GM08714 (cell line): ENCODE data around the gene PPP1R12C.

Experiments used
- H3K4me3 ChIP-seq: fragments of 200-500 bp; sonication (Bioruptor generic); 2 replicates; pipeline ENCODE4 v1.5.1; 2014; ENCODE audit warnings: mild to moderate bottlenecking, low read length, inconsistent platforms
- ZNF274 ChIP-seq: IDR thresholded peaks from 2 replicates; pipeline ENCODE4 v1.6.1; 2012; ENCODE audit warnings: mild to moderate bottlenecking, low read depth, low read length

PPP1R12C gene

GRCh38 chr19:55083004-55083850 lies 34.2 kb downstream of the PPP1R12C start:
- TF ChIP-seq ZNF274 = no peak

GRCh38 chr19:55082020-55082851 lies 35.2 kb downstream of the PPP1R12C start:
- TF ChIP-seq ZNF274 = no peak
- H3K4me3 ChIP-seq = no peak overlapping the region; the same call in 1 of the 2 replicates

More at GRCh38 chr19:55083004-55083850, 34.2 kb downstream of the PPP1R12C start:
- H3K4me3 ChIP-seq = no peak overlapping the region

DNA sequence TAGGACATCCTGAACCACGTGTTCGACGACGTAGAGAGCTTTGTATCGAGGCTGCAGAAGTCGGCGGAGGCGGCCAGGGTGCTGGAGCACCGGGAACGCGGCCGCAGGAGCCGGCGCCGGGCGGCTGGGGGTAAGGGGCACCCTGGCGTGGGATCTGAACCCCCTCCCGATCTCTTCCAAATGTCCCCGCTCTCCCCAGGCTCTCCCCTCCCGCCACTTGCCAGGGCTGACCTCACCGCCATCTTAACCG lies 35.7 kb downstream of the PPP1R12C start:
- no peak for TF ChIP-seq ZNF274

GRCh38 chr19:55080968-55081769 lies 36.3 kb downstream of the PPP1R12C start:
- TF ChIP-seq ZNF274 = no peak
- H3K4me3 ChIP-seq = peak overlapping the region; percentile 65; the same call in 1 of the 2 replicates

More for the DNA sequence above, 35.7 kb downstream of the PPP1R12C start:
- no peak overlapping the region; the same call in 1 of the 2 replicates for H3K4me3 ChIP-seq

GRCh38 chr19:55080121-55080967 lies 37.1 kb downstream of the PPP1R12C start:
- peak overlapping the region; percentile 65; the same call in 1 of the 2 replicates for H3K4me3 ChIP-seq
- TF ChIP-seq ZNF274 = no peak

DNA sequence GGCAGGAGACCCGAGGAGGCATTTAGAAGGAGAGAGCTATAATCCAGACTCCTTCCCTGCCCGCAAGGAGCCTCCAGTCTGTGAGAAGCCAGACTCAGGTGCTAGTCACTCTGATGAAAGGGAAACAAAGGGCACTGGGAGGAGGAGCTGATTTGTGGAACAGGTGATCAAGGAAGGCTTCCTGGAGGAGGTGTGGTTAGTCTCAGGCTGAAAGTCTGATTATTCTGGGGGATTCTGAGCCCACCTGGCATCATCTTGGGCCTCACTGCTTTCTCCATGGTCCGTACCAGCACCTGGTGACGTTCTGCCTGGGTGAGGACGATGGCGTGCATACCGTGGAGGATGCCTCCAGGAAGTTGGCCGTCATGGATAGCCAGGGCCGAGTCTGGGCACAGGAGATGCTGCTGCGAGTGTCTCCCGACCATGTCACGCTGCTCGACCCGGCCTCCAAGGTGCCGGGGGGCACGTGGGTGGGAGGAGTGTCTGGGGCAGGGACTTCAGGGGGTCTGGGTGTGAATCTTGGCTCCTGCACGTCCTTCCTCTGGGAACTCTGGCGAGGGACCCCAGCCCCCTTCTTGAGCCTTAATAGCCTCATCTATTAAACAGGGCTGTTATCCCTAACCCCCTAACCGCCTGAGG lies 37.9 kb downstream of the PPP1R12C start:
- no peak for TF ChIP-seq ZNF274
- H3K4me3 ChIP-seq = no peak overlapping the region

- TF ChIP-seq ZNF274 = no peak
- H3K4me3 ChIP-seq = no peak overlapping the region
Measured at GRCh38 chr19:55078996-55079395, 38.4 kb downstream of the PPP1R12C start.

DNA sequence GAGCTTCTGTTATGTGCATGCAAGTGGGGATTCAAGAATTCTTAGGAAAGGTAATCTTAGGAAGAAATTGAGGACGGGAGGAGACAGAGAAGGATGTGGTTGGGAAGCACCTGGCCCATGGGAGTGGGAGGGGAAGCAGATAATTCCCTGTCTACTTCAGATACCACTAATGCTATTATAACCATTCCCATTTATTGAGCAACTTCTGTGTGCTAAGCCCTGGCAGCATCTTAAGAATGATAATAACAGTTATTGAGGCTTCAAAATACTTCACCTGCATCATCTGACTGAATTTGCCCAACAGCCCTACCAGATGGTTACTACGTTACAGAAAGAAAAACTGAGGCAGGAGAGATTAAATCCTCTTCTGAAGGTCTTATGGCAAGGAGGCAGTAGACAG lies 40.3 kb downstream of the PPP1R12C start:
- no peak for TF ChIP-seq ZNF274
- no peak overlapping the region for H3K4me3 ChIP-seq

DNA sequence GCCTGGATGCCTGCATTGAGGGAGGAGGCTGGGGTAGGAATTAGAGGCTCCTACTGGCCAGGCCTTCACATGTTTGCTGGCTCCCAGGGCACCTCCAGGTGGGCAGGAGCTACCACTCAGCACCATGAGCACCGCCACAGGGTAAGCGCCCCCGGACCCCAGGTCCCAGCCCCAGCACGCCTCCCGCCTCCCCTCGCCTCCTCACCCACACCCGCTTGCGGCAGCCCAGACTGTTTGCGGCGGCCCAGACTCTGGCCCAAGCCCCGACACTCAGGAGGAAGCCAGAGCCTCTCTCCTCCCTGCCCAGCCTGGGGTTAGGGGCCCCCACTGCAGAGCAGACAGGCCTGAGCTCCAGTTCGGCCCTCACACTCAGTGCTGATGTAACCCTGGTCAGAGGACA lies 41.1 kb downstream of the PPP1R12C start:
- no peak for TF ChIP-seq ZNF274
- no peak overlapping the region for H3K4me3 ChIP-seq

GRCh38 chr19:55075371-55075998 lies 42.0 kb downstream of the PPP1R12C start, which contains the start of gene EPS8L1:
Gene EPS8L1, plus strand, starts transcription at chr19:55075869. Its CDS starts 576 bp downstream, at chr19:55076445.
- H3K4me3 ChIP-seq = no peak within 1 kb of the TSS
- no peak for TF ChIP-seq ZNF274

DNA sequence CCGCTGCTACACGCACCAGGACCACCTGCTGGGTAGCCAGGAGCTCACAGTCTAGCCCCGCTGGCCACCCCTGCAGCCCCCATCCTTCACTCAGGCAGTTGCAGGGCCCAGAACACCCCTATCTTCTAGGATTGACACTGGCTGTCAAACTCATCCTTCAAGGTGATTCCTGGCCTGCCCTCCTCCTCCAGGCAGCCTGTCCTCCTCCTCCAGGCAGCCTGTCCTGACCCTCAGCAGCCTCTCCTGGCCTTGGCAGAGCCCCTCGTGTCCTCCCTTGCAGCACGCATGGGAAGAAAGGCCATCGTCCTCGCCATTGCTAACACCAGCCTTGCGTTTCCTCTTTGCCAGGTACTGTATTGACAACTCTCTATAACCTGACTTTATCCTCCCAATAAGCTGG lies 45.5 kb downstream of the PPP1R12C start:
- no peak for TF ChIP-seq ZNF274
- H3K4me3 ChIP-seq = no peak overlapping the region

- no peak overlapping the region for H3K4me3 ChIP-seq
- TF ChIP-seq ZNF274 = no peak
Measured at GRCh38 chr19:55071129-55071502, 46.3 kb downstream of the PPP1R12C start.

DNA sequence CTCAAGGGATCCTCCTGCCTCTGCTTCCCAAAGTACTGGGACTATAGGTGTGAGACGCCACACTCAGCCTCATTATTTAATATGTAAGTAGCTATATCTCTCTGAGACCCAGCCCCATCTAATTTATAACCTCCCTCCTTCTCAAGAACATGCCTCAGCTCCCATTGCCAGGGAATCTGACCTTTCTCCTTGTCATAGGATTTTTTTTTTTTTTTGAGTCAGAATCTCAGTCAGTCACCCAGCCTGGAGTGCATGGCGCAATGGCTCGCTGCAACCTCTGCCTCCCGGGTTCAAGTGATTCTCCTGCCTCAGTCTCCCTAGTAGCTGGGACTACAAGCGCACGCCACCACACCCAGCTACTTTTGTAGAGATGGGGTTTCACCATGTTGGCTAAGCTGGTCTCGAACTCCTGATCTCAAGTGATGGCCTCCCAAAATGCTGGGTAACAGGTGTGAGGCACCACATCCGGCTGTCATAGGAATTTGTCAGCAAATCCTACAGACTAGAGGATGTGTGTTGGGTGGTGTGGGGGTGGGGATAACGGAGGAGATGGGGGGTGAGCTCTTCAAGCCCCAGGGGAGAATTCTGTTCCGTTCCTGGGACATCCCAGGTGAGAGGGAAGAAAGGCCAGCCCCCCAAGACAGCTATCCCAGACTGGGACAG lies 46.8 kb downstream of the PPP1R12C start:
- no peak for TF ChIP-seq ZNF274
- no peak overlapping the region for H3K4me3 ChIP-seq
